PC-9 (cell line): ENCODE data around the gene ANKRD13A. TPM values are rescaled to one million over a fixed set of nuclear protein-coding genes. Genes with fewer than 3 reads are reported as not detected.
"Not testable (repeated sequence)": the region's sequence is repeated elsewhere in the genome, so short reads cannot be mapped to it uniquely, and the experiment has no call there.

ENCODE experiments used
- BruUV-seq: library from RNA; stranded (reverse); fragments of 400-500 nt; replicated peaks from 2 replicates; lab custom pipeline; 2021; lab: Mats Ljungman, UMichigan
- CTCF ChIA-PET: fragments of 300-600 bp; sonication (Branson Sonifier 250); formaldehyde crosslinking; loops from one replicate; lab custom pipeline; 2022; ENCODE audit warnings: antibody characterized with exemption; lab: Charles Lee
- POLR2A ChIA-PET: fragments of 300-600 bp; sonication (Branson Sonifier 250); formaldehyde crosslinking; loops from one replicate; lab custom pipeline; 2022; ENCODE audit warnings: antibody characterized with exemption; ENCODE audit not compliant: unreplicated experiment; lab: Charles Lee
- DNase-seq, 2 experiments: peaks; one replicate each; pipeline versions ENCODE4 v3.0.0 to v3.0.0-alpha.2; 2015 to 2022; ENCODE audit warnings: mixed read lengths in 1 of 2
- H2AFZ ChIP-seq: fragments of 200-600 bp; sonication (generic); 2 replicates; pipeline ENCODE4 v1.8.1; 2017; ENCODE audit warnings: antibody characterized with exemption
- H3F3A ChIP-seq: fragments of 200-600 bp; sonication (generic); 2 replicates; pipeline ENCODE4 v1.8.1; 2017; ENCODE audit warnings: antibody characterized with exemption, mild to moderate bottlenecking, low read depth; ENCODE audit not compliant: insufficient read depth
- H3K27ac ChIP-seq: fragments of 200-600 bp; sonication (generic); 2 replicates; pipeline ENCODE4 v1.6.1; 2016; ENCODE audit warnings: mixed run types
- H3K27me3 ChIP-seq: fragments of 200-600 bp; sonication (generic); 2 replicates; pipeline ENCODE4 v1.6.1; 2016; ENCODE audit warnings: low read depth, mixed run types; ENCODE audit not compliant: insufficient read depth
- H3K36me3 ChIP-seq: fragments of 200-600 bp; sonication (generic); 2 replicates; pipeline ENCODE4 v1.6.1; 2016; ENCODE audit warnings: low read depth, mixed run types
- H3K4me1 ChIP-seq: fragments of 200-600 bp; sonication (generic); replicated peaks from 2 replicates; pipeline ENCODE4 v1.6.1; 2016; ENCODE audit warnings: mixed run types; ENCODE audit not compliant: insufficient read depth
- H3K4me2 ChIP-seq: fragments of 200-600 bp; sonication (generic); 2 replicates; pipeline ENCODE4 v1.6.1; 2017; ENCODE audit warnings: mixed run types
- H3K4me3 ChIP-seq: fragments of 200-600 bp; sonication (generic); 2 replicates; pipeline ENCODE4 v1.6.1; 2016; ENCODE audit warnings: mixed run types
- H3K79me2 ChIP-seq: fragments of 200-600 bp; sonication (generic); 2 replicates; pipeline ENCODE4 v1.6.1; 2017; ENCODE audit warnings: low read depth, mixed run types
- H3K9me2 ChIP-seq: fragments of 200-600 bp; sonication (generic); 2 replicates; pipeline ENCODE4 v1.8.1; 2017; ENCODE audit warnings: mild to moderate bottlenecking; ENCODE audit not compliant: insufficient read depth
- H3K9me3 ChIP-seq: fragments of 200-600 bp; sonication (generic); 2 replicates; pipeline ENCODE4 v1.8.1; 2016; ENCODE audit warnings: low read depth; ENCODE audit not compliant: insufficient read depth
- H4K20me1 ChIP-seq: fragments of 200-600 bp; sonication (generic); 2 replicates; pipeline ENCODE4 v1.8.1; 2017; ENCODE audit not compliant: insufficient read depth
- EZH2 ChIP-seq: fragments of 200-600 bp; sonication (generic); IDR thresholded peaks from 2 replicates; pipeline ENCODE4 v1.8.0; 2017; ENCODE audit warnings: antibody characterized with exemption, low read depth
- intact Hi-C: fragments of 100-400 bp; cut with micrococcal nuclease; formaldehyde crosslinking; loops from one replicate; pipeline ENCODE4 v1.10.0; 2022; ENCODE audit not compliant: unreplicated experiment
- total RNA-seq: library from RNA; stranded (reverse); gene quantifications from 2 replicates; pipeline ENCODE4 v1.2.3, GENCODE V29; 2021
- TF ChIP-seq, protein P1 (sequence below): fragments of 200-600 bp; sonication (generic); conservative IDR thresholded peaks from 2 replicates; pipeline ENCODE4 v1.6.1; 2017; ENCODE audit warnings: mixed run types, antibody characterized with exemption, mild to moderate bottlenecking, moderate library complexity

The ANKRD13A gene
- total RNA-seq, 1 experiment from 2014 or later, result 66.9 TPM

DNA sequence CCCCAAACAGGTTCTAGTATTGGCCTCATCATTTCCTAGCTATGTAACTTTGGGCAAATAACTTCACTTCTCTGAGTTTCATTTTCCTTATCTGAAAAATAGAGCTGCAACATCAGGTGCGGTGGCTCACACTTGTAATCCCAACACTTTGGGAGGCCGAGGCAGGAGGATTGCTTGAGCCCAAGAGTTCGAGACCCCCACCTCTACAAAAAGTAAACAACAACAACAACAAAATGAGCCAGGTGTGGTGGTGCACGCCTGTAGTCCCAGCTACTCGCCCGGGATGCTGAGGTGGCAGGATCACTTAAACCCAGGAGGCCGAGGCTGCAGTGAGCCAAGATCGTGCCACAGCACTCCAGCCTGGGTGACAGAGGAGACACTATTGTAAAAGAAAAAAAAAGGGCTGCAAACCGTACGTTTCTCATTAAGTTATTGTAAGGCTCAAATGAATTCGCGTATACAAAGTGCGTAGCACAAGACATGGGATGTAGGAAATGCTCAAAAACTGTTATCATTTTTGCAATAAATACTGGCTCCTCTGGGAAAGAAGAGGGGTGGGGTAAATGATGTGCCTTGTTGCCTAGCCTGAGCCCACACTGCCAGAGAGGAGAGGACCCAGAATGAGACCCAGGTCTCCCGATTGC lies 48.2 kb downstream of the ANKRD13A start:
- ChIA-PET CTCF (interaction anchor here (0.6 kb wide), 1 partner anchor 45 kb away, joined by 6 read pairs; no protein-coding TSS in a partner anchor), POLR2A (interaction anchor here (0.7 kb wide), 1 partner anchor 527 kb away, joined by 3 read pairs; no protein-coding TSS in a partner anchor)
- H3K27me3 ChIP-seq, result no peaks in the 10 kb centered on the region
- H2AFZ ChIP-seq, result peak overlapping the region; percentile 91
- no peaks in the 10 kb centered on the region for H3K9me2 ChIP-seq
- H3K36me3 ChIP-seq, result no peaks in the 10 kb centered on the region
- H3K4me3 ChIP-seq, result peak overlapping the region; percentile 86
- H3F3A ChIP-seq, result peaks cover 8% of the 10 kb centered on the region
- H4K20me1 ChIP-seq, result no peaks in the 10 kb centered on the region; the same call in 1 of the 2 replicates
- DNase-seq, result no peak
- BruUV-seq, result TSS peak; percentile 40
- peaks cover 33% of the 10 kb centered on the region for H3K79me2 ChIP-seq
- H3K4me2 ChIP-seq, result peak overlapping the region; percentile 98
- H3K9me3 ChIP-seq, result no peaks in the 10 kb centered on the region
- intact Hi-C loops, result no loop called here
- H3K27ac ChIP-seq, result no peak overlapping the region
- no peak for TF ChIP-seq EZH2
- TF ChIP-seq, protein P1, sequence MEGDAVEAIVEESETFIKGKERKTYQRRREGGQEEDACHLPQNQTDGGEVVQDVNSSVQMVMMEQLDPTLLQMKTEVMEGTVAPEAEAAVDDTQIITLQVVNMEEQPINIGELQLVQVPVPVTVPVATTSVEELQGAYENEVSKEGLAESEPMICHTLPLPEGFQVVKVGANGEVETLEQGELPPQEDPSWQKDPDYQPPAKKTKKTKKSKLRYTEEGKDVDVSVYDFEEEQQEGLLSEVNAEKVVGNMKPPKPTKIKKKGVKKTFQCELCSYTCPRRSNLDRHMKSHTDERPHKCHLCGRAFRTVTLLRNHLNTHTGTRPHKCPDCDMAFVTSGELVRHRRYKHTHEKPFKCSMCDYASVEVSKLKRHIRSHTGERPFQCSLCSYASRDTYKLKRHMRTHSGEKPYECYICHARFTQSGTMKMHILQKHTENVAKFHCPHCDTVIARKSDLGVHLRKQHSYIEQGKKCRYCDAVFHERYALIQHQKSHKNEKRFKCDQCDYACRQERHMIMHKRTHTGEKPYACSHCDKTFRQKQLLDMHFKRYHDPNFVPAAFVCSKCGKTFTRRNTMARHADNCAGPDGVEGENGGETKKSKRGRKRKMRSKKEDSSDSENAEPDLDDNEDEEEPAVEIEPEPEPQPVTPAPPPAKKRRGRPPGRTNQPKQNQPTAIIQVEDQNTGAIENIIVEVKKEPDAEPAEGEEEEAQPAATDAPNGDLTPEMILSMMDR, result no peak
- peaks cover 15% of the 10 kb centered on the region for H3K4me1 ChIP-seq

- intact Hi-C loops, result no loop called here
- TF ChIP-seq, protein P1, result no peak
- TF ChIP-seq EZH2, result no peak
- Histone ChIP-seq H3F3A (peaks cover 6% of the 10 kb centered on the region), H3K27ac (no peak within 1 kb of the TSS), H2AFZ (peak within 1 kb of the TSS; percentile 91), H3K79me2 (peaks cover 27% of the 10 kb centered on the region), H3K9me2 (no peaks in the 10 kb centered on the region), H3K36me3 (no peaks in the 10 kb centered on the region), H3K4me2 (peak within 1 kb of the TSS; percentile 98), H3K27me3 (no peaks in the 10 kb centered on the region), H3K9me3 (no peaks in the 10 kb centered on the region), H3K4me1 (peaks cover 15% of the 10 kb centered on the region), H3K4me3 (peak within 1 kb of the TSS; percentile 86), H4K20me1 (no peaks in the 10 kb centered on the region; the same call in 1 of the 2 replicates)
- TSS peak; percentile 91 for BruUV-seq
- POLR2A ChIA-PET, result no interaction called here
- peak; percentile 90 to 91 for DNase-seq
- CTCF ChIA-PET, result no interaction called here
Observed at GRCh38 chr12:110048242-110049027, 49.2 kb downstream of the ANKRD13A start, which contains the start of gene C12orf76. Gene C12orf76 (minus strand): TSS chr12:110048522. CDS start chr12:110048495, 27 bp downstream.

DNA sequence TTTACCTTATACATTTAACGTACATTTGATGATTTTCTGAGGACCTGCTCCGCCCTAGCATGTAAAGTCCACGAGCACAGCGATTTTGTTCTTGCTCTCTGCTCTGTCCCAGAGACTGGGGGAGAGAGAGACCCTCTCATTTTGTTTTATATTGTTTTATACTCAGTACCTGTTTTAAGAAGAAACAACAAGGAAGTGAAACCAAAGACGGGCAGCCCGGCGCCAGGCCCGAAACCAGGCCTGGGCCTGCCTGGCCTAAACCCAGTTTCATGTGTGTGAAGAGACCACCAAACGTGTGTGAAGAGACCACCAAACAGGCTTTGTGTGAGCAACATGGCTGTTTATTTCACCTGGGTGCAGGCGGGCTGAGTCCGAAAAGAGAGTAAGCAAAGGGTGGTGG lies 49.8 kb downstream of the ANKRD13A start:
- H3K9me3 ChIP-seq, H3K27me3 ChIP-seq, H3F3A ChIP-seq, POLR2A ChIA-PET, H4K20me1 ChIP-seq, CTCF ChIA-PET, H3K27ac ChIP-seq, DNase-seq, intact Hi-C loops, BruUV-seq, H3K9me2 ChIP-seq, H3K36me3 ChIP-seq: not testable (repeated sequence)
- Histone ChIP-seq H3K79me2 (peaks cover 27% of the 10 kb centered on the region), H2AFZ (peak overlapping the region; percentile 86), H3K4me3 (peak overlapping the region; percentile 86), H3K4me1 (peaks cover 15% of the 10 kb centered on the region), H3K4me2 (peak overlapping the region; percentile 98)

GRCh38 chr12:110049666-110050065 lies 50.4 kb downstream of the ANKRD13A start:
- BruUV-seq, CTCF ChIA-PET, H3K4me3 ChIP-seq, H3F3A ChIP-seq, DNase-seq, H4K20me1 ChIP-seq, H3K27me3 ChIP-seq, intact Hi-C loops, H3K27ac ChIP-seq, H3K9me2 ChIP-seq, H3K4me2 ChIP-seq, H3K36me3 ChIP-seq, H3K9me3 ChIP-seq, H2AFZ ChIP-seq: not testable (repeated sequence)
- peaks cover 26% of the 10 kb centered on the region for H3K79me2 ChIP-seq
- POLR2A ChIA-PET, result interaction anchor here (0.5 to 0.8 kb wide), 2 partner anchors 207 to 618 kb away, joined by 4 to 10 read pairs; no protein-coding TSS in a partner anchor
- H3K4me1 ChIP-seq, result peaks cover 16% of the 10 kb centered on the region
